Retinal pigment epithelial cell (primary cell): ENCODE data around the gene RNF223.

ENCODE experiments used
- DNase-seq: peaks from one replicate; pipeline ENCODE4 v3.0.0-alpha.2; 2010; ENCODE audit warnings: low read depth
- H3K4me3 ChIP-seq: 2 replicates; pipeline ENCODE4 v1.5.1; 2011; ENCODE audit warnings: mild to moderate bottlenecking, low read length, control low read depth, moderate library complexity
- TF ChIP-seq, protein P1 (sequence below): conservative IDR thresholded peaks from 2 replicates; pipeline ENCODE4 v1.5.1; 2011; ENCODE audit warnings: low read depth, low read length, control low read depth, inconsistent platforms

RNF223 gene

GRCh38 chr1:1027791-1028190 lies 46.3 kb downstream of the RNF223 start:
- no peak overlapping the region for H3K4me3 ChIP-seq
- DNase-seq: no peak
- TF ChIP-seq, protein P1, sequence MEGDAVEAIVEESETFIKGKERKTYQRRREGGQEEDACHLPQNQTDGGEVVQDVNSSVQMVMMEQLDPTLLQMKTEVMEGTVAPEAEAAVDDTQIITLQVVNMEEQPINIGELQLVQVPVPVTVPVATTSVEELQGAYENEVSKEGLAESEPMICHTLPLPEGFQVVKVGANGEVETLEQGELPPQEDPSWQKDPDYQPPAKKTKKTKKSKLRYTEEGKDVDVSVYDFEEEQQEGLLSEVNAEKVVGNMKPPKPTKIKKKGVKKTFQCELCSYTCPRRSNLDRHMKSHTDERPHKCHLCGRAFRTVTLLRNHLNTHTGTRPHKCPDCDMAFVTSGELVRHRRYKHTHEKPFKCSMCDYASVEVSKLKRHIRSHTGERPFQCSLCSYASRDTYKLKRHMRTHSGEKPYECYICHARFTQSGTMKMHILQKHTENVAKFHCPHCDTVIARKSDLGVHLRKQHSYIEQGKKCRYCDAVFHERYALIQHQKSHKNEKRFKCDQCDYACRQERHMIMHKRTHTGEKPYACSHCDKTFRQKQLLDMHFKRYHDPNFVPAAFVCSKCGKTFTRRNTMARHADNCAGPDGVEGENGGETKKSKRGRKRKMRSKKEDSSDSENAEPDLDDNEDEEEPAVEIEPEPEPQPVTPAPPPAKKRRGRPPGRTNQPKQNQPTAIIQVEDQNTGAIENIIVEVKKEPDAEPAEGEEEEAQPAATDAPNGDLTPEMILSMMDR: no peak

DNA sequence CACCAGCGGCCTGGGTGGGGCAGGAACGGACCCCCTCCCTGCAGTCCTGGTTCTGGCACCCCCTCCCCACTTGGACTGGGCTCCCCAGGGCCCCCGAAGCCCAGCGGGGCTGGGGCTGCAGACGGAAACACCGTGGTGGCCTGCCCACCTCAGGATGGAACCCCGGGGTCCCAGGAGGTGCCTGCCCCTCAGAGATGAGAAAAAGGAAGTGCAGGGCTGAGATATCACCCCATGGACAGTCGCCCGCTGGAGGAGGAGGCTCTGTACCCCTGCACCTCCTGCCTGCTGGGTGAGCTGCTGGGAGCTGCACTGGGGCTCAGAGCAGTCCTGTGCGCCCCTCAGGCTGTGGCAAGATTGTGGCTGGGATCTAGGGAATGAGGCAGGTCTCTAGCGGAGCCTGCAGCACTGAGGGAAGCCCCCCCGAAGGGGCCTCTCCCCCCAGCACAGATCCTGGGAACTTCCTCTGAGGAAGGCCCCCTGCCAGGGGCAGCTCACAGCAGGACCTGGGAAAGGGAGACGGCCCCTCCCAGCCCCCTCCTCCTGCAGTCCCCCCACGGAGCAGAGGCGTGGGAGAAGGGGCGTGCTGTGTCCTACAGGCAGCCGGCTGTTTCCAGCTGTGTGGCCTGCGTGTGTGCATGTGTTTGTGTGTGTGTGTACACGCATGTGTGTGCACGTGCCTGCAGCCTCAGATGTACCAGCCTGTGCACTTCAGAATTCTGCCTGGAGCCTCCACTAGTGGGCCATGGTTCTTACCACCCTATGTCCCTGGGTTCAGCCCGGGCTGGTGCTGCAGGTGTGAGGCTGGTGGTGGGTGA lies 47.3 kb downstream of the RNF223 start:
- DNase-seq: no peak
- TF ChIP-seq, protein P1: no peak
- H3K4me3 ChIP-seq: no peak overlapping the region

DNA sequence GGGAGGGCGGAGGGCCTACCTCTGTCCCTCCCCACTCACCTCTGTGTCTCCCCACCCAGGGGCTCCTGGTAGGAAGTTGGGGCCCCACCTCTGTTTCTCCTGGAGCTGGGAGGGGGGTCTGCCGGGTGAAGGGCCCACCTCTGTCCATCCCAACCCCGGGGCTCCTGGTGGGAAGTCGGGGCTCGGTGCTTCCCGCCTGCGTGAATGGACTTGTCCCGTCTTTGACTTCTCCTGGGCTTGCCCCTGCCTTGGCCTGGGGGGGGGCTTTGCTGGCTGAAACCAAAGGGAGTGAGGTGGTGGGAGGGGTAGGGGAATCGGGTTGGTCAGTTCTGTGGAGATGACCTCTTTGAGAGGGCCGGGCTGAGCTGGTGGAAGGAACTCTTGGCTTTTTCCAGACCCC lies 48.4 kb downstream of the RNF223 start:
- no peak for DNase-seq
- TF ChIP-seq, protein P1: no peak
- H3K4me3 ChIP-seq: no peak overlapping the region

GRCh38 chr1:1024771-1025699 lies 49.1 kb downstream of the RNF223 start:
- peak overlapping the region; percentile 36 for H3K4me3 ChIP-seq
- TF ChIP-seq, protein P1: no peak
- DNase-seq: peak; percentile 62

DNA sequence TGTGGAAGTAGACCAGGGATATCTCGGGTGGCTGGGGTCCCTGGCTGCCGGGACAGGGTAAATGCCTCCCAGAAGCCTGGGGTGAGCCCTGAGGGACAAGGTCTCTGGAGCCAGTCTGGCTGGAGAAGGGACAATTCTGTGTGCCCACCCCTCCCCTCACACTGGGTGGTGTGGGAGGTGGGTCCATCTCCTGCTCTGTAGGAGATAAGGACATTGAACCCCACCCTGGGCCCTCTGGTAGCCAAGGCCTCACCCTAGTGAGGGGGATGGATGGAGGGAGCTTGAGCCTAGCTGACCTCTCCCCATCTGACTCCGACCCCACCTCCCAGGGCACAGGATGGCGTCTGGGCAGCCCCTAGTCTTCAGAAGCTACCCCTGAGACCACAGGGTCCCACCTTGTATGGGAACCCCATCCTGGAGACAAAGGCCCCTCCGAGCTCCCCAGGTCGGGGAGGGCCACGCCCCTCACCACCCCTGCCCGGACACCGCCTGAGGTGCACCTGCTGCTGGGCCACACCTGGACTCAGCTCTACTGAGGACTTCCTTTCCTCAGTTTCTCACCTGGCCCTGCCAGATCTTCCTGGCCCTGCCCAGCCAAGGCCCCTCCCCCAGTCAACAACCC lies 49.8 kb downstream of the RNF223 start:
- peak overlapping the region; percentile 10 for H3K4me3 ChIP-seq
- no peak for DNase-seq
- TF ChIP-seq, protein P1: no peak

DNA sequence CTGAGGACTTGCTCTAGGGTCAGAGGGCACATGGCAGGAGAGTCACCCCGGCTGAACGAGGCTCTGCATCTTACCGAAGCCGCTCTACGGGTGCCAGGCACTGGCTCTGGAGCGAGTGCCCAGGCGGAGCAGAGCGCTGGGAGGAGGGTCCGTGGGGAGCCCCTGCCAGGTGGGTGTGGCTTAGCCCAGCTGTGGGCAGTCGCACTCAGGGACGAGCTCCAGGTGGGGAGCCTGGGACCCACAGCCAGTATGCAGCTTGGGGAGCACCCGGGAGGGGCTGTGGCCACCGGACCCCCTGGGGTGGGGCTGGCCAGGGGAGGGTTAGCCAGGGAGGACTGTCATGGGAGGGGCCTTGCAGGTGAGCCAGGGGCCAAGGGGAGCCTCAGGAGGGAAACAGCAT lies 50.4 kb downstream of the RNF223 start:
- TF ChIP-seq, protein P1: no peak
- peak overlapping the region; percentile 10 for H3K4me3 ChIP-seq
- DNase-seq: no peak
